Mononuclear cell (primary cell): ENCODE data around the gene AP3S1. TPM values are rescaled to one million over a fixed set of nuclear protein-coding genes. Genes with fewer than 3 reads are reported as not detected.
"Not testable (repeated sequence)": the region's sequence is repeated elsewhere in the genome, so short reads cannot be mapped to it uniquely, and the experiment has no call there.

ENCODE experiments used
- H3K27me3 ChIP-seq: 2 replicates; pipeline ENCODE4 v1.6.0; 2011; ENCODE audit warnings: low read length, control low read depth; ENCODE audit not compliant: insufficient read depth
- H3K4me1 ChIP-seq: 2 replicates; pipeline ENCODE4 v1.5.1; 2011; ENCODE audit warnings: mild to moderate bottlenecking, low read length, control low read depth; ENCODE audit not compliant: insufficient read depth
- H3K4me3 ChIP-seq: 2 replicates; pipeline ENCODE4 v1.5.1; 2011; ENCODE audit warnings: mild to moderate bottlenecking, low read length, moderate library complexity
- H3K9me3 ChIP-seq: 2 replicates; pipeline ENCODE4 v1.5.1; 2011; ENCODE audit warnings: low read depth, mild to moderate bottlenecking, control low read depth, low read length
- total RNA-seq: library from RNA; depleted of rRNA; stranded (reverse); fragments of >200 nt; gene quantifications from one replicate; pipeline ENCODE4 v1.2.3, GENCODE V29; 2012

AP3S1 gene
- total RNA-seq, 1 donor = 77.3 TPM

- no peaks in the 10 kb centered on the region for H3K27me3 ChIP-seq
- no peaks in the 10 kb centered on the region for H3K4me1 ChIP-seq
These were observed 33.7 kb downstream of the AP3S1 start for GRCh38 chr5:115875447-115875846.

GRCh38 chr5:115877342-115877741 lies 35.6 kb downstream of the AP3S1 start:
- not testable (repeated sequence) for H3K4me1 ChIP-seq, H3K9me3 ChIP-seq, H3K27me3 ChIP-seq, H3K4me3 ChIP-seq

More at GRCh38 chr5:115875447-115875846, 33.7 kb downstream of the AP3S1 start:
- no peak overlapping the region for H3K4me3 ChIP-seq
- H3K9me3 ChIP-seq = no peaks in the 10 kb centered on the region

DNA sequence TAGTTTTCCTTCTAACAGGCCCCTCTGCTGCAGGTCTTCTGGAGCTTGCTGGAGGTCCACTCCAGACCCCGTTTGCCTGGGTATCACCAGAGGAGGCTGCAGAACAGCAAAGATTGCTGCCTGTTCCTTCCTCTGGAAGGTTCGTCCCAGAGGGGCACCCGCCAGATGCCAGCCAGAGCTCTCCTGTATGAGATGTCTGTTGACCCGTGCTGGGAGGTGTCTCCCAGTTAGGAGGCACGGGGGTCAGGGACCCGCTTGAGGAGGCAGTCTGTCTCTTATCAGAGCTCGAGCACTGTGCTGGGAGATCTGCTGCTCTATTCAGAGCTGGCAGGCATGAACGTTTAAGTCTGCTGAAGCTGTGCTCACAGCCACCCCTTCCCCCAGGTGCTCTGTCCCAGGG lies 40.7 kb downstream of the AP3S1 start:
- not testable (repeated sequence) for H3K4me3 ChIP-seq, H3K27me3 ChIP-seq, H3K9me3 ChIP-seq, H3K4me1 ChIP-seq

DNA sequence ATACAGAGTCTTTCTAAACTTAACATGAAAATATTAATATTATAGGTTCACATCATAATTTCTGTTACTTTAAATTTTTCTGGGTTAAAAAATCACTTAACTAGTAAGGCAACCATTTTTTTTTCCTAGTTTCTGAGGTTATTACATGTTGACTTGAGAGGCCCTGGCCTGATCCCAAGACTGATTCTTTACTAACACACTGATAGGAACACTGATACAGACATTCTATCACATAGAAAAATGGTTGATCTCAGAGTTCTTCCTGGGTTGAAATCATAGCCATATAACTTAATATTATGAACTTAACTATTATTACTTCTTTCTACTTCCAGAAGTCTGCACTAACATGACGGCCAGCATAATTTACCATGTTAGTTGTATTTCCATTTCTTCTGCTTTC lies 43.0 kb downstream of the AP3S1 start:
- Histone ChIP-seq H3K9me3 (no peaks in the 10 kb centered on the region), H3K27me3 (no peaks in the 10 kb centered on the region), H3K4me3 (no peak overlapping the region), H3K4me1 (no peaks in the 10 kb centered on the region)

DNA sequence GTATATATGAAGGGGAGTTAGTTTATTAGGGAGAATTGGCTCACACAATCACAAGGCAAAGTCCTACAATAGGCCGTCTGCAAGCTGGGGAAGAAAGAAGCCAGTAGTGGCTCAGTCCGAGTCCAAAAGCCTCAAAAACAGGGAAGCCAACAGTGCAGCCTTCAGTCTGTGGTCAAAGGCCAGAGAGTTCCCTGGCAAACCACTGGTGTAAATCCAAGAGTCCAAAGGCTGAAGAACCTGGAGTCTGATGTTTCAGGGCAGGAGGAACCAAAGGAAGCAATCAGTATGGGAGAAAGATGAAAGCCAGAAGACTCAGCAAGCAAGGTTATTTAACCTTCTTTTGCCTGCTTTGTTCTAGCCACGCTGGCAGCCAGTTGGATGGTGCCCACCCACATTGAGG lies 43.5 kb downstream of the AP3S1 start:
- not testable (repeated sequence) for H3K27me3 ChIP-seq, H3K9me3 ChIP-seq, H3K4me1 ChIP-seq, H3K4me3 ChIP-seq

- no peaks in the 10 kb centered on the region for H3K27me3 ChIP-seq
- no peaks in the 10 kb centered on the region for H3K9me3 ChIP-seq
- no peak overlapping the region for H3K4me3 ChIP-seq
- H3K4me1 ChIP-seq = no peaks in the 10 kb centered on the region
These were observed 46.3 kb downstream of the AP3S1 start for GRCh38 chr5:115888027-115888426.

GRCh38 chr5:115892021-115892420 lies 50.3 kb downstream of the AP3S1 start:
- no peaks in the 10 kb centered on the region for H3K9me3 ChIP-seq
- no peaks in the 10 kb centered on the region for H3K27me3 ChIP-seq
- no peak overlapping the region for H3K4me3 ChIP-seq
- H3K4me1 ChIP-seq = no peaks in the 10 kb centered on the region

- no peak overlapping the region for H3K4me3 ChIP-seq
- H3K4me1 ChIP-seq = no peaks in the 10 kb centered on the region
- no peaks in the 10 kb centered on the region for H3K27me3 ChIP-seq
- H3K9me3 ChIP-seq = no peaks in the 10 kb centered on the region
These were observed 52.6 kb downstream of the AP3S1 start for GRCh38 chr5:115894342-115894741.

- Histone ChIP-seq H3K4me1 (no peaks in the 10 kb centered on the region), H3K4me3 (no peak overlapping the region), H3K9me3 (no peaks in the 10 kb centered on the region), H3K27me3 (no peaks in the 10 kb centered on the region)
These were observed 54.1 kb downstream of the AP3S1 start for GRCh38 chr5:115895821-115896220.

DNA sequence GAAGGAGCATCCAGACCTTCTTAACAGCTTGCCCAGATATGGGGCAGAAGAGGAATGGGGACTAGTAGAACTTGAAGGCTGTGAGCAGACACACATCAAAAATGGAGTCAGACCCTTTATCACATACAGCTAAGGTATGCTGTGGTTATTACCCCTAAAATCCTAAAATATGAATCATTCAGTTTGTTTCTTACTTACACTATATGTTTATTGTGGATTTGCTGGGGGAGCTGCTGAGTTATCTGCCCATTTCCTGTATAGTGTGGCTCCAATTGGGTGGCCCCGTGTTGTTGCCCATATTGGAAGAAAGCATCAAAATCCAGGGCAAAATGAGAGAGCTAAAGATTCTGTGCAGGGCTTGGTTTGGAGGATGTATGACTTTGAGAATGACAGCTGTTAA lies 56.9 kb downstream of the AP3S1 start:
- H3K27me3 ChIP-seq = no peaks in the 10 kb centered on the region
- no peak overlapping the region for H3K4me3 ChIP-seq
- no peaks in the 10 kb centered on the region for H3K9me3 ChIP-seq
- no peaks in the 10 kb centered on the region for H3K4me1 ChIP-seq

DNA sequence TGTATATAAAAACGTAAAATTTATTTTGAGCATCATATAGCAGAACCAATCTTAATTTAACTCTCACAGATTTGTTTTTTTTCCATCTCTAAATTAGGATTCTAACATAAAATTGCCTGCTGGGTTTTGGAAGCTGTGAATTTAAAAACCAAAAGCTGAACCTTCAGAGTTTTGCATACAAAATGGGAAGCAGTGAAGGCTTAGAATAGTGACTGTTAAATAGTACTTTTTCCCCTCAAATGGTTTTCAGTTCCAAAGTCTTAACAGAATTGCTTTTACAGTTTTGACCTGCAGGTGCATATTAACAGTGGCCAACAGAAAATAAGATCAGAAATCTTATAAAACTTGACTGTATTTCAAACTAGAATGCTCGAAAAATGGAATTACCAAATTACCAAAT lies 65.4 kb downstream of the AP3S1 start:
- Histone ChIP-seq H3K4me1 (no peaks in the 10 kb centered on the region), H3K9me3 (no peaks in the 10 kb centered on the region), H3K27me3 (no peaks in the 10 kb centered on the region), H3K4me3 (no peak overlapping the region)

DNA sequence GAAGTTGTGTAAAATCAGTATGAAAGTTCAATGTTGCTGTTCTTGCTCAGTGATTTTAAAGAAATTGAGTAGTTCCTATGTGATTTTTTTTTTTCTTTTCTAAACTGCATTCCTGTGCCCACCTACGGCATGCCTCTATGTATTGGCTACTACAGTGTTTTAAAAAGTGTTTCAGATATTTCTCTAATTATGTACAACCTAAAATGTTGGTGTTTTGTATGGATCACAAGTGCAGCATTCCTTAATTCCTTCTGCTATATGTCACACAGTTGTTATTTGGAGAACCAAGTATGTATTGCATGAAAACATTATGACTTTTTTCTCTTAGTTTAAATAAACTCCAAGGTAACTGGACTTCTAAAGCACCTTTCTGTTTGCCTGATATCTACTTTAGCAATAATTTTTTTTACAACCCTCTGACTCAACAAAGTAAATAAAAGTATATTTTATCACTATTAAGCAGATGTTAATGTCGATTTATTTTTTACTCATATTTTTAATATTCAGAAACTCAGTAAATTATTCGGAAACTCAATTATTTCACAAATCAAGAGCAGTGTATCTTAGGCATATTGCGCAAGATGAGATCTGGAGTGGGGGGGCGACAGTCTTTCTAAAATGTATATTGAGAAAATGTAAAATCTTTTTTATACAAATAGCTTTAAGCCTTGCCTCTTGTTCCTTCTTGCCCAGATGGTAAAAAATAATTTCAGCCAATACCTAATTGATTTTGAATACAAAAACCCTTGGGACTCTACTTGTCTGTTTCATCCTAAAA lies 72.1 kb downstream of the AP3S1 start:
- not testable (repeated sequence) for H3K27me3 ChIP-seq, H3K4me3 ChIP-seq, H3K9me3 ChIP-seq, H3K4me1 ChIP-seq

GRCh38 chr5:115920171-115920725 lies 78.5 kb downstream of the AP3S1 start:
- Histone ChIP-seq H3K4me1 (no peaks in the 10 kb centered on the region), H3K27me3 (no peaks in the 10 kb centered on the region), H3K4me3 (no peak overlapping the region), H3K9me3 (no peaks in the 10 kb centered on the region)

DNA sequence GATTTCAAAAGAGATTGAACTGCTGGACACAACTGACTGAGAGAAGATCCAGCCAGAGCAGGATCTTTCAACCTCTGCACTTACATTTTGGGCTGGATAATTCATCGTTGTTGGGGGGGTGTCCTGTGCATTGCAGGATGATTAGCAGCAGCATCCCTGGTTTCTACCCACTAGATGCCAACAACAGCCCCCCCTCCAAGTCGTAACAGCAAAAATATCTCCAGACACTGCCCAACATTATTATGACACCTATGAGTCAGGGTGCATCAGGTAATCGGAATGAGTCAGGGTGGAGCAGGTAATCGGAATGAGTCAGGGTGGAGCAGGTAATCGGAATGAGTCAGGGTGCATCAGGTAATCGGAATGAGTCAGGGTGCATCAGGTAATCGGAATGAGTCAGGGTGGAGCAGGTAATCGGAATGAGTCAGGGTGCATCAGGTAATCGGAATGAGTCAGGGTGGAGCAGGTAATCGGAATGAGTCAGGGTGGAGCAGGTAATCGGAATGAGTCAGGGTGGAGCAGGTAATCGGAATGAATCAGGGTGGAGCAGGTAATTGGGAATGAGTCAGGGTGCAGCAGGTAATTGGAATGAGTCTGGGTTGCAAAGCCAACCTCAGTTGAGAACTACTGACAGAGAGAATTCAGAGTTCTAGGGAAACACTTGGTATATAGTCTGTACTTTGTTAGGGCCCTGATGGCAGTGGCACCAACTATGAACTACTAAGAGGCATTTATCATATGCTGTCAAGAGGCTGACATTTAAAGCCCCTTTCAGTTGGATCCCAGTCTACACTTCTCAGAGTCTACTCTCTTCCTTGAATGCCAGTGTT lies 87.1 kb downstream of the AP3S1 start:
- H3K9me3 ChIP-seq, H3K4me3 ChIP-seq, H3K4me1 ChIP-seq, H3K27me3 ChIP-seq: not testable (repeated sequence)

DNA sequence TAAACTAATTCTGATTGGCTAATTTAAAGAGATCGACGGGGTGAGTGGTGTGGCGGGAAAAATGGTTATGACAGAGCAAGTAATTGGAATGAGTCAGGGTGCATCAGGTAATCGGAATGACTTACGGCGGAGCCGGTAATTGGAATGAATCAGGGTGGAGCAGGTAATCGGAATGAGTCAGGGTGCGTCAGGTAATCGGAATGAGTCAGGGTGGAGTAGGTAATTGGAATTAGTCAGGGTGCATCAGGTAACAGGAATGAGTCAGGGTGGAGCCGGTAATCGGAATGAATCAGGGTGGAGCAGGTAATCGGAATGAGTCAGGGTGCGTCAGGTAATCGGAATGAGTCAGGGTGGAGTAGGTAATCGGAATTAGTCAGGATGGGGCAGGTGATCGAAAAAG lies 88.4 kb downstream of the AP3S1 start:
- H3K4me1 ChIP-seq, H3K4me3 ChIP-seq, H3K9me3 ChIP-seq, H3K27me3 ChIP-seq: not testable (repeated sequence)
